Measurements from ENCODE around the gene NOTUM.

The NOTUM gene

GRCh38 chr17:81998212-81998611 lies 37.2 kb upstream of the NOTUM start:
- H3K9ac ChIP-seq (ENCODE audit: low read depth, low read length): no peak overlapping the region
- H3K79me2 ChIP-seq (ENCODE audit: insufficient read depth, low read length): no peaks in the 10 kb centered on the region
- H3K4me2 ChIP-seq (ENCODE audit: insufficient read depth, low read length): no peak overlapping the region
- no peaks in the 10 kb centered on the region for H3K9me3 ChIP-seq (ENCODE audit: insufficient read depth, low read length, severe bottlenecking)
- TF ChIP-seq EZH2 (IDR thresholded peaks at IDR 0.05; ENCODE audit: borderline replicate concordance, low read depth, low read length, severe bottlenecking): no peak
- TF ChIP-seq CTCF (IDR thresholded peaks at IDR 0.05; ENCODE audit: borderline replicate concordance, extremely low read depth, low read length, poor library complexity, severe bottlenecking): no peak
- no peak for ATAC-seq (ENCODE audit: insufficient read depth, low read depth)
- H3K36me3 ChIP-seq (ENCODE audit: insufficient read depth, low read length): no peaks in the 10 kb centered on the region
- H3K4me3 ChIP-seq (ENCODE audit: low read depth in 1 of 2, low read length in 2 of 2): no peak overlapping the region
- peaks cover 4% of the 10 kb centered on the region; the same call in 1 of the 2 replicates for H4K20me1 ChIP-seq (ENCODE audit: insufficient read depth, low read length)
- H2AFZ ChIP-seq (ENCODE audit: low read depth, low read length): no peak overlapping the region
- DNase-seq: no peak
- no peak overlapping the region for H3K27ac ChIP-seq (ENCODE audit: low read length)
- H3K4me1 ChIP-seq (ENCODE audit: insufficient read depth, low read length): no peaks in the 10 kb centered on the region
- no peaks in the 10 kb centered on the region for H3K27me3 ChIP-seq (ENCODE audit: insufficient read depth, low read length, poor library complexity)

GRCh38 chr17:81996757-81997441 lies 35.9 kb upstream of the NOTUM start:
- H3K9ac ChIP-seq (ENCODE audit: low read depth, low read length): no peak overlapping the region

GRCh38 chr17:81996232-81996756 lies 35.3 kb upstream of the NOTUM start:
- Histone ChIP-seq H3K27ac (ENCODE audit: low read length) (no peak overlapping the region), H3K36me3 (ENCODE audit: insufficient read depth, low read length) (no peaks in the 10 kb centered on the region), H4K20me1 (ENCODE audit: insufficient read depth, low read length) (peaks cover 11% of the 10 kb centered on the region), H3K9ac (ENCODE audit: low read depth, low read length) (no peak overlapping the region), H3K4me2 (ENCODE audit: insufficient read depth, low read length) (no peak overlapping the region), H3K9me3 (ENCODE audit: insufficient read depth, low read length, severe bottlenecking) (no peaks in the 10 kb centered on the region), H3K4me1 (ENCODE audit: insufficient read depth, low read length) (no peaks in the 10 kb centered on the region), H3K79me2 (ENCODE audit: insufficient read depth, low read length) (peaks cover 6% of the 10 kb centered on the region; the same call in 1 of the 2 replicates), H3K27me3 (ENCODE audit: insufficient read depth, low read length, poor library complexity) (no peaks in the 10 kb centered on the region), H2AFZ (ENCODE audit: low read depth, low read length) (no peak overlapping the region), H3K4me3 (ENCODE audit: low read depth in 1 of 2, low read length in 2 of 2) (no peak overlapping the region)
- no peak for ATAC-seq (ENCODE audit: insufficient read depth, low read depth)
- TF ChIP-seq EZH2 (IDR thresholded peaks at IDR 0.05; ENCODE audit: borderline replicate concordance, low read depth, low read length, severe bottlenecking) (no peak), CTCF (IDR thresholded peaks at IDR 0.05; ENCODE audit: borderline replicate concordance, extremely low read depth, low read length, poor library complexity, severe bottlenecking) (no peak)
- no peak for DNase-seq

More at GRCh38 chr17:81996757-81997441, 35.9 kb upstream of the NOTUM start:
- no peaks in the 10 kb centered on the region for H3K27me3 ChIP-seq (ENCODE audit: insufficient read depth, low read length, poor library complexity)
- ATAC-seq (ENCODE audit: insufficient read depth, low read depth) (no peak), DNase-seq (no peak)
- H3K4me3 ChIP-seq (ENCODE audit: low read depth in 1 of 2, low read length in 2 of 2): no peak overlapping the region
- no peak overlapping the region for H3K4me2 ChIP-seq (ENCODE audit: insufficient read depth, low read length)
- TF ChIP-seq CTCF (IDR thresholded peaks at IDR 0.05; ENCODE audit: borderline replicate concordance, extremely low read depth, low read length, poor library complexity, severe bottlenecking): no peak
- TF ChIP-seq EZH2 (IDR thresholded peaks at IDR 0.05; ENCODE audit: borderline replicate concordance, low read depth, low read length, severe bottlenecking): no peak
- no peaks in the 10 kb centered on the region for H3K4me1 ChIP-seq (ENCODE audit: insufficient read depth, low read length)
- no peaks in the 10 kb centered on the region for H3K9me3 ChIP-seq (ENCODE audit: insufficient read depth, low read length, severe bottlenecking)
- no peaks in the 10 kb centered on the region for H3K79me2 ChIP-seq (ENCODE audit: insufficient read depth, low read length)
- peaks cover 7% of the 10 kb centered on the region for H4K20me1 ChIP-seq (ENCODE audit: insufficient read depth, low read length)
- no peak overlapping the region for H2AFZ ChIP-seq (ENCODE audit: low read depth, low read length)
- no peak overlapping the region for H3K27ac ChIP-seq (ENCODE audit: low read length)
- no peaks in the 10 kb centered on the region for H3K36me3 ChIP-seq (ENCODE audit: insufficient read depth, low read length)

All from DND-41 (cell line).